ENCODE data around the gene LRRC75B. TPM values are rescaled to one million over a fixed set of nuclear protein-coding genes. Genes with fewer than 3 reads are reported as not detected.

Gene LRRC75B
- total and polyA plus RNA-seq, 2 of the 8 experiments (the other 6 are each of a cell fraction or from before 2014, with no cell fraction given): 12.2 to 26.6 TPM

DNA sequence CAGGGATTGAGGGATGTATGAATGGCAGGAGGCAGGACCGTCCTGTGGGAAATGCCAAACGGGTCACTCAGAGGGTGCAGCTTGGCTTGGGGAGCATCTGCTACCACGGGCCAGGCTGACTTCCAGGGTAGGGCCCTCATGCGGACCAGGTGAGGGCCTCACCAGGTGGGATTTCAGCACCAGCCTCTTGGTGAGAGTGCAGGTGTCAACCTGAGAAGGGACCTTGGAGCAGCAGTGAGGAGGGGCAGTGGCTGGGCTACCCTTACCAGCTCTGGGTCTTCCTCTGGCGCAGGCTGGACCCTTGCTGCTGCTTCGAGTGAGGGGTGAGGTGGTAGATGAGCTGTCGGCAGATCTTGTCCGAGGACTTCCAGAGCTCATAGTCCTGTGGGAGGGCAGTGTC, 4.9 kb downstream of the LRRC75B start (continued):
- TF ChIP-seq CHD2 (IDR thresholded peaks at IDR 0.05; ENCODE audit: low read length) (no peak), GABPA (IDR thresholded peaks at IDR 0.05; ENCODE audit: borderline replicate concordance, insufficient read depth, low read length) (no peak), EZH2 (IDR thresholded peaks at IDR 0.05; ENCODE audit: low read depth, low read length, severe bottlenecking) (no peak), HDAC6 (IDR thresholded peaks at IDR 0.05; ENCODE audit: low read depth, low read length) (no peak), ZNF274 (IDR thresholded peaks at IDR 0.05; ENCODE audit: borderline replicate concordance, extremely low read depth, low read length) (no peak), RXRA (IDR thresholded peaks at IDR 0.05; ENCODE audit: insufficient read depth, low read depth, low read length) (no peak)
- TF ChIP-seq, protein P1, sequence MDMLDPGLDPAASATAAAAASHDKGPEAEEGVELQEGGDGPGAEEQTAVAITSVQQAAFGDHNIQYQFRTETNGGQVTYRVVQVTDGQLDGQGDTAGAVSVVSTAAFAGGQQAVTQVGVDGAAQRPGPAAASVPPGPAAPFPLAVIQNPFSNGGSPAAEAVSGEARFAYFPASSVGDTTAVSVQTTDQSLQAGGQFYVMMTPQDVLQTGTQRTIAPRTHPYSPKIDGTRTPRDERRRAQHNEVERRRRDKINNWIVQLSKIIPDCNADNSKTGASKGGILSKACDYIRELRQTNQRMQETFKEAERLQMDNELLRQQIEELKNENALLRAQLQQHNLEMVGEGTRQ (IDR thresholded peaks at IDR 0.05; ENCODE audit: low read length): no peak
- TF ChIP-seq, protein P2, sequence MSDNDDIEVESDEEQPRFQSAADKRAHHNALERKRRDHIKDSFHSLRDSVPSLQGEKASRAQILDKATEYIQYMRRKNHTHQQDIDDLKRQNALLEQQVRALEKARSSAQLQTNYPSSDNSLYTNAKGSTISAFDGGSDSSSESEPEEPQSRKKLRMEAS (IDR thresholded peaks at IDR 0.05): no peak
